ENCODE results near the gene FBXL19.

FBXL19 gene

DNA sequence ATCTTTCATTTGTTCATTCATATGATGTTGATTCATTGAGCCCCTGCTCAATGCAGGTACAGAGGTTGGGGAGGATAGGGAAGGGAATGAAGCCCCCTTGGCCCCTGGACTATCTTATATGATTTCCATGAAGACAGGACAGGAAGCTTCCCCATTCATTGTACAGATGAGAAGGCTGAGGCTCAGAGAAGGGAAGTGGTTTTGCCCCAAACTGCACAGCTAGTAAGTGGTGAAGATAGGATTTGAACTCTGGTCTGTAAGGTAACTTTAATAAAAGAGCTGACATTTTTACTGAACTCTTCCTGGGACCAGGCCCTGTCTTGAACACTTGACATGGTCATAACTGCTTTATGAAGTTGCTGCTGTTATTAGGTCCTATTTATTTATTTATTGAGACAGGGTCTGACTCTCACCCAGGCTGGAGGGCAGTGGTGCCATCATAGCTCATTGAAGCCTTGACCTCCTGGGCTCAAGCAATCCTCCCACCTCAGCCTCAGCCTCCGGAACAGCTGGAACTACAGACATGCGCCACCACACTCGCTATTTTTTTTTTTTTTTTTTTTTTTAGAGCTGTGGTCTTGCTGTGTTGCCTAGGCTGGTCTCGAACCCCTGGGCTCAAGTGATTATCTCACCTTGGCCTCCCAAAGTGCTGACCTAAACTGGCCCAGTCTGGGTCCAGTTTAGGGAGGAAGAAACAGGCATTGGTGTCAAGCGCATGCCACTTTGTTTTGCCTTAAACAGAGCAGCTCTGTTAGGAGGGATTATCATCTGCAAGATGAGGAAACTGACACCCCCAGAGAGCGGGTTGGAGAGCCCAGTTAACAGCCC, 22.0 kb upstream of the FBXL19 start:
- in situ Hi-C loops (cut with MboI; ENCODE audit: low pct_unique_long_range_greater_than_20kb, low sequenced_read_pairs, unreplicated experiment), result no loop called here
- peak; percentile 17 for DNase-seq (ENCODE audit: low spot score)
- TF ChIP-seq, protein P1, sequence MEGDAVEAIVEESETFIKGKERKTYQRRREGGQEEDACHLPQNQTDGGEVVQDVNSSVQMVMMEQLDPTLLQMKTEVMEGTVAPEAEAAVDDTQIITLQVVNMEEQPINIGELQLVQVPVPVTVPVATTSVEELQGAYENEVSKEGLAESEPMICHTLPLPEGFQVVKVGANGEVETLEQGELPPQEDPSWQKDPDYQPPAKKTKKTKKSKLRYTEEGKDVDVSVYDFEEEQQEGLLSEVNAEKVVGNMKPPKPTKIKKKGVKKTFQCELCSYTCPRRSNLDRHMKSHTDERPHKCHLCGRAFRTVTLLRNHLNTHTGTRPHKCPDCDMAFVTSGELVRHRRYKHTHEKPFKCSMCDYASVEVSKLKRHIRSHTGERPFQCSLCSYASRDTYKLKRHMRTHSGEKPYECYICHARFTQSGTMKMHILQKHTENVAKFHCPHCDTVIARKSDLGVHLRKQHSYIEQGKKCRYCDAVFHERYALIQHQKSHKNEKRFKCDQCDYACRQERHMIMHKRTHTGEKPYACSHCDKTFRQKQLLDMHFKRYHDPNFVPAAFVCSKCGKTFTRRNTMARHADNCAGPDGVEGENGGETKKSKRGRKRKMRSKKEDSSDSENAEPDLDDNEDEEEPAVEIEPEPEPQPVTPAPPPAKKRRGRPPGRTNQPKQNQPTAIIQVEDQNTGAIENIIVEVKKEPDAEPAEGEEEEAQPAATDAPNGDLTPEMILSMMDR (IDR thresholded peaks at IDR 0.05; ENCODE audit: extremely low read depth, insufficient read depth, missing control alignments), result no peak

DNA sequence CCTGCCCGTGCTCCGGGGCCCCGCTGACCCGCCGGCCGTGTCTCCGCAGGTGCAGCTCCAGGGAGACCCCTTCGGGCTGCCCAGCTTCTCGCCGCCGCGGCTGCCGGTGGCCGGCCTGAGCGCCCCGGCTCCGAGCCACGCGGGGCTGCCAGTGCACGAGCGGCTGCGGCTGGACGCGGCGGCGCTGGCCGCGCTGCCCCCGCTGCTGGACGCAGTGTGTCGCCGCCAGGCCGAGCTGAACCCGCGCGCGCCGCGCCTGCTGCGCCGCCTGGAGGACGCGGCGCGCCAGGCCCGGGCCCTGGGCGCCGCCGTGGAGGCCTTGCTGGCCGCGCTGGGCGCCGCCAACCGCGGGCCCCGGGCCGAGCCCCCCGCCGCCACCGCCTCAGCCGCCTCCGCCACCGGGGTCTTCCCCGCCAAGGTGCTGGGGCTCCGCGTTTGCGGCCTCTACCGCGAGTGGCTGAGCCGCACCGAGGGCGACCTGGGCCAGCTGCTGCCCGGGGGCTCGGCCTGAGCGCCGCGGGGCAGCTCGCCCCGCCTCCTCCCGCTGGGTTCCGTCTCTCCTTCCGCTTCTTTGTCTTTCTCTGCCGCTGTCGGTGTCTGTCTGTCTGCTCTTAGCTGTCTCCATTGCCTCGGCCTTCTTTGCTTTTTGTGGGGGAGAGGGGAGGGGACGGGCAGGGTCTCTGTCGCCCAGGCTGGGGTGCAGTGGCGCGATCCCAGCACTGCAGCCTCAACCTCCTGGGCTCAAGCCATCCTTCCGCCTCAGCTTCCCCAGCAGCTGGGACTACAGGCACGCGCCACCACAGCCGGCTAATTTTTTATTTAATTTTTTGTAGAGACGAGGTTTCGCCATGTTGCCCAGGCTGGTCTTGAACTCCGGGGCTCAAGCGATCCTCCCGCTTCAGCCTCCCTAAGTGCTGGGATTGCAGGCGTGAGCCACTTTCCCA, 21.1 kb upstream of the FBXL19 start:
- in situ Hi-C loops (cut with MboI; ENCODE audit: low pct_unique_long_range_greater_than_20kb, low sequenced_read_pairs, unreplicated experiment), result no loop called here
- TF ChIP-seq, protein P1 (IDR thresholded peaks at IDR 0.05; ENCODE audit: extremely low read depth, insufficient read depth, missing control alignments), result peak; percentile 77
- peak; percentile 90 for DNase-seq (ENCODE audit: low spot score)

DNA sequence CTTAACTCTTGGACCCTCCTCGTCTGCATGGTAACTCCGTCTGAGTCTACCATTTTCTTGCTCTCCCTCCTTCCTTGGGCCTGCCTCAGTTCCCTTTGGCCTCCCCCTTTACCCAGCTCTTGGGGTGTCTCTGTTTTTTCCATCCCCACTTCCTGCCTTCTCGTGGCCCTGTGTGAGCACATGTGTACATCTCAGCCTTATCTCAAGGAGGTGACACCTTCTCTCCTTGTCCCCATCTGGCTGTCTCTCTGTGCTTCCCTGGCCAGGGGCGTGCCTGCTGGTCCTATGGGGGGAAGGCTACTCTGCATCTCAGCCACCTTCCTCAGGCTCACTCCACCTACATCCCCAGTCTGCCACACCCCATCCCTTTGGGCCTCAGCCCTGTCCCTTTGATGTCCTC, 20.4 kb upstream of the FBXL19 start:
- DNase-seq (ENCODE audit: low spot score), result peak; percentile 38
- TF ChIP-seq, protein P1 (IDR thresholded peaks at IDR 0.05; ENCODE audit: extremely low read depth, insufficient read depth, missing control alignments), result no peak
- in situ Hi-C loops (cut with MboI; ENCODE audit: low pct_unique_long_range_greater_than_20kb, low sequenced_read_pairs, unreplicated experiment), result no loop called here

DNA sequence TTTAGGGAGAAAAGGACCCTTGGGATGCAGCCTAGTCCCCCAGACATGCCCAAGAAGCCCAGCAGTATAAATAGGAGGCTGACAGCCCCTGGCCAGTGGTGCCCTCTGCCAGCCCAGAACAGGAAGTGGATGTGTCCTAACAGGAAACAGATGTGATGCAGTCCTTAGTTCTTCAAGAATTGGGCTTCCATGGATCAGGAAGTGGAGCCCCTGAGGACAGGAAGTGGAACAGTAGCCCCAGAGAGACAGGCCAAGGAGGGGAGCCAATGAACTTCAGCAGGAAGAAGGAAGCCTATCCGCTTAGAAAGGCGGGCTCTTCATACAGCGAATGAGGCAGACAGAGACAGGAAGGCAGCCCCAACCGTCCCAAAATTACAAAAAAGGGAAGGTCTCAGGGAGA, 19.8 kb upstream of the FBXL19 start:
- TF ChIP-seq, protein P1 (IDR thresholded peaks at IDR 0.05; ENCODE audit: extremely low read depth, insufficient read depth, missing control alignments), result no peak
- DNase-seq (ENCODE audit: low spot score), result peak; percentile 49
- in situ Hi-C loops (cut with MboI; ENCODE audit: low pct_unique_long_range_greater_than_20kb, low sequenced_read_pairs, unreplicated experiment), result no loop called here

DNA sequence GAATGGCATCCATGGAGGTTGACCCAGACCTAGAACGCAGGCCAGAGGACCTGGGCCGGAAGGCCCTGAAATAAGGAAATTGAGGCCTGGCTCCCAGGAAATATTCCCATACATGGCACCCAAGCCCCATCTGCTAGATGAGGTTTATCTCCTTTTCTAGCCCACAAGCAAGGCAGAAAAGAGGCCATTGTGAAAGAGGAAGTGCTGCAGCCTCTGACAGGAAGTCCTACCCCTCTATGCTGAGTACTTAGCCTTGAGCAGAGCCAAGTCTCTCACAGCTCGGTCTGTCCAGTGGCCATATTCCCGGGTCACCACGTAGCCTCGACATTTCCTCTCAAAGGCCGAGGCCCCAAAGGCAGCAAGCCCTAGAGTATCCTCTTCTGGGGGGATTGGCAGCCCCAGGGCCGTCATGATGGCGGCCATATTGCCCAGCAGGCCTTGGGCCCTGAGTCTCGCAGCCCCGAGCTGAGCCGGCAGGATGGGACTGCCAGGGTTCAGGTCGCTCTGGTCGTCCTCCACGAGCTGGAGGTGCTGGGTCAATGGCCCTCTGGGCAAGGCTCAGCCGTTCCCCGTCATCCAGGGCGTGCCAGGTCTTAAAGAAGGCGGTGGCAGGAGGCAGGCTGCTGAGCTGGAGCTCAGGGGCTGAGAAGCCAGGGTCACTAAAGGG, 19.1 kb upstream of the FBXL19 start:
- TF ChIP-seq, protein P1 (IDR thresholded peaks at IDR 0.05; ENCODE audit: extremely low read depth, insufficient read depth, missing control alignments), result no peak
- DNase-seq (ENCODE audit: low spot score), result peak; percentile 38
- in situ Hi-C loops (cut with MboI; ENCODE audit: low pct_unique_long_range_greater_than_20kb, low sequenced_read_pairs, unreplicated experiment), result no loop called here

DNA sequence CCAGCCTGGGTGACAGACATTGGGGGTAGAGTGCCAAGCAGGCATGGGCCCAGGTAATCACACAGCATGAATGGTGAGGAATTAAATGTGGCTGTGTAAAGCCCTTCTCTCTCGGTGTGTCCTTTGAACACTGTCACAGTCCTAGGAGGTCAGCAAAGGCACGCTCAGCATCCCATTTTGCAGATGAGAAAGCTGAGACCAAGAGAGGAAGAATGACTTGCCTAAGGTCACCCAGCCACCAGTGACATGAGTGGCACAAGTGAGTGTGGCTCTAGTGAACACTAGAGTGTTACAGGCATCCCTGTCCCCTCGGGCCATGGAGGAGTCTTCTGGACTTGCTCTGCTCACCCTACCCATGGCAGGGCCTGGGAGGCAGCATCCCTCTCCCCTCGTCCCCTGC, 16.3 kb upstream of the FBXL19 start:
- DNase-seq (ENCODE audit: low spot score), result no peak
- TF ChIP-seq, protein P1 (IDR thresholded peaks at IDR 0.05; ENCODE audit: extremely low read depth, insufficient read depth, missing control alignments), result no peak
- in situ Hi-C loops (cut with MboI; ENCODE audit: low pct_unique_long_range_greater_than_20kb, low sequenced_read_pairs, unreplicated experiment), result no loop called here

All from GM13977 (cell line).